Thyroid gland (tissue), 4 donors: ENCODE data around the gene LLPH. TPM values are rescaled to one million over a fixed set of nuclear protein-coding genes. Genes with fewer than 3 reads are reported as not detected.

ENCODE experiments used
- DNase-seq, 2 donors: peaks; one replicate each; pipeline ENCODE4 v3.0.0-alpha.2; 2019
- H3K27ac ChIP-seq, 3 donors: fragments of 200-600 bp; sonication (generic); 1 replicate in 2 of 3; 2 replicates in 1 of 3; pipeline ENCODE4 v1.5.1; 2016 to 2019; ENCODE audit warnings: mild to moderate bottlenecking in 1 of 3, moderate library complexity in 1 of 3
- H3K27me3 ChIP-seq: fragments of 200-600 bp; sonication (generic); one replicate; pipeline ENCODE4 v1.5.1; 2019
- H3K36me3 ChIP-seq, 2 donors: fragments of 200-600 bp; sonication (generic); one replicate each; pipeline ENCODE4 v1.5.1; 2016 to 2019
- H3K4me1 ChIP-seq, 2 donors: fragments of 200-600 bp; sonication (generic); one replicate each; pipeline ENCODE4 v1.5.1; 2017 to 2019
- H3K4me3 ChIP-seq, 3 donors: fragments of 200-600 bp; sonication (generic); replicated peaks in 1 of 3; 1 replicate in 2 of 3; 2 replicates in 1 of 3; pipeline ENCODE4 v1.5.1; 2016; ENCODE audit warnings: mild to moderate bottlenecking in 1 of 3
- H3K9me3 ChIP-seq: fragments of 200-600 bp; sonication (generic); one replicate; pipeline ENCODE4 v1.5.1; 2017
- POLR2A ChIP-seq, 2 donors: fragments of 450-650 bp; IDR thresholded peaks; one replicate each; pipeline ENCODE4 v1.6.1; 2017; ENCODE audit warnings: antibody characterized with exemption in 2 of 2, mild to moderate bottlenecking in 2 of 2, moderate library complexity in 1 of 2
- WGBS, 2 donors: methylation state at CpG; one replicate each; pipeline ENCODE4 v1.1.5; 2017; 5-methylcytosine and 5-hydroxymethylcytosine counted together
- intact Hi-C: fragments of 100-400 bp; cut with DNase I; formaldehyde crosslinking; loops from one replicate; pipeline ENCODE4 v1.15.1; 2023
- total RNA-seq, 4 donors: library from RNA; depleted of rRNA; stranded (reverse); fragments of >200 nt; gene quantifications; one replicate each; pipeline ENCODE4 v1.2.3, GENCODE V29; 2016
- TF ChIP-seq, protein P1 (sequence below), 6 experiments: fragments of 200-600 bp in 3 of 6; fragments of 450-650 bp in 3 of 6; sonication (generic) in 3 of 6; IDR thresholded peaks; one replicate each; pipeline ENCODE4 v1.5.1; 2016 to 2019; ENCODE audit warnings: antibody characterized with exemption in 6 of 6, mild to moderate bottlenecking in 2 of 6, inconsistent platforms in 1 of 6, moderate library complexity in 1 of 6

The LLPH gene
- total RNA-seq, 4 donors from 2014 or later: 4.5 to 15.0 (median 6.3) TPM

GRCh38 chr12:66169221-66170170, 38.9 kb upstream of the LLPH start, which contains the start of gene TMBIM4:
Gene TMBIM4 (minus strand): TSS chr12:66169996. CDS start chr12:66169951, 45 bp downstream.
- intact Hi-C loops: loop anchor here (10.0 kb wide), 1 partner anchor 125 kb away; no protein-coding TSS in a partner anchor
- TF ChIP-seq, protein P1, sequence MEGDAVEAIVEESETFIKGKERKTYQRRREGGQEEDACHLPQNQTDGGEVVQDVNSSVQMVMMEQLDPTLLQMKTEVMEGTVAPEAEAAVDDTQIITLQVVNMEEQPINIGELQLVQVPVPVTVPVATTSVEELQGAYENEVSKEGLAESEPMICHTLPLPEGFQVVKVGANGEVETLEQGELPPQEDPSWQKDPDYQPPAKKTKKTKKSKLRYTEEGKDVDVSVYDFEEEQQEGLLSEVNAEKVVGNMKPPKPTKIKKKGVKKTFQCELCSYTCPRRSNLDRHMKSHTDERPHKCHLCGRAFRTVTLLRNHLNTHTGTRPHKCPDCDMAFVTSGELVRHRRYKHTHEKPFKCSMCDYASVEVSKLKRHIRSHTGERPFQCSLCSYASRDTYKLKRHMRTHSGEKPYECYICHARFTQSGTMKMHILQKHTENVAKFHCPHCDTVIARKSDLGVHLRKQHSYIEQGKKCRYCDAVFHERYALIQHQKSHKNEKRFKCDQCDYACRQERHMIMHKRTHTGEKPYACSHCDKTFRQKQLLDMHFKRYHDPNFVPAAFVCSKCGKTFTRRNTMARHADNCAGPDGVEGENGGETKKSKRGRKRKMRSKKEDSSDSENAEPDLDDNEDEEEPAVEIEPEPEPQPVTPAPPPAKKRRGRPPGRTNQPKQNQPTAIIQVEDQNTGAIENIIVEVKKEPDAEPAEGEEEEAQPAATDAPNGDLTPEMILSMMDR (IDR thresholded peaks at IDR 0.05): peak in 3 of 6 experiments; percentile 14 to 38 (median 23)
- peak; percentile 3 to 68 for TF ChIP-seq POLR2A (IDR thresholded peaks at IDR 0.05)
- H3K27ac ChIP-seq: peak within 1 kb of the TSS; percentile 96 to 99 (median 96)
- WGBS, 2 donors: 0% methylated on average over 32 to 50 of the region's 67 CpGs
- no peaks in the 10 kb centered on the region for H3K36me3 ChIP-seq
- H3K4me3 ChIP-seq: peak within 1 kb of the TSS; percentile 49 to 83 (median 58)
- peak; percentile 80 to 86 for DNase-seq
- H3K9me3 ChIP-seq: no peaks in the 10 kb centered on the region
- peaks cover 9 to 13% of the 10 kb centered on the region in 2 donors for H3K4me1 ChIP-seq
- H3K27me3 ChIP-seq: no peaks in the 10 kb centered on the region

- 82 to 84% methylated on average over 8 of the region's 8 CpGs for WGBS, 2 donors
- H3K27ac ChIP-seq: peak overlapping the region; percentile 96 to 99 (median 96)
- H3K36me3 ChIP-seq: no peaks in the 10 kb centered on the region
- no peaks in the 10 kb centered on the region for H3K9me3 ChIP-seq
- TF ChIP-seq POLR2A (IDR thresholded peaks at IDR 0.05): no peak
- intact Hi-C loops: no loop called here
- no peaks in the 10 kb centered on the region for H3K27me3 ChIP-seq
- peaks cover 9 to 14% of the 10 kb centered on the region in 2 donors for H3K4me1 ChIP-seq
- no peak for DNase-seq
- H3K4me3 ChIP-seq: peak overlapping the region in 2 of 3 donors; percentile 58 to 83
Measured at GRCh38 chr12:66168410-66168809, 37.9 kb upstream of the LLPH start.

DNA sequence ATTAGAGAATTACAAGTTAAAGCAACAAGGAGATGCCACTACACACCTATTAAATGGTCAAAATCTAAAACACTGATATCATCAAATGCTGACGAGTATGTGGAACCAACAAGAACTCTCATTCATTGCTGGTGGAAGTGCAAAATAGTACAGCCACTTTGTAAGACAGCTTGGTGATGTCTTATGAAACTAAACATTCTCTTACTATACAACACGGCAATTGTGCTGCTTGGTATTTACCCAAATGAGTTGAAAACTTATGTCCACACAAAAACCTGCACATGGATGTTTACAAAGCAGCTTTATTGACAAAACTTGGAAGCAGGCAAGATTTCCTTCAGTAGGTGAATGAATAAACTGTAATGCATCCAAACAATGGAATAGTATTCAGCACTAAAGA, 36.0 kb upstream of the LLPH start:
- H3K27ac ChIP-seq: no peak overlapping the region
- DNase-seq: no peak
- H3K36me3 ChIP-seq: no peaks in the 10 kb centered on the region
- H3K27me3 ChIP-seq: no peaks in the 10 kb centered on the region
- peaks cover 19 to 28% of the 10 kb centered on the region in 2 donors for H3K4me1 ChIP-seq
- no peaks in the 10 kb centered on the region for H3K9me3 ChIP-seq
- WGBS, 2 donors: 93 to 95% methylated on average over 2 of the region's 2 CpGs
- intact Hi-C loops: no loop called here
- no peak for TF ChIP-seq POLR2A (IDR thresholded peaks at IDR 0.05)
- TF ChIP-seq, protein P1 (IDR thresholded peaks at IDR 0.05): no peak
- no peak overlapping the region for H3K4me3 ChIP-seq

DNA sequence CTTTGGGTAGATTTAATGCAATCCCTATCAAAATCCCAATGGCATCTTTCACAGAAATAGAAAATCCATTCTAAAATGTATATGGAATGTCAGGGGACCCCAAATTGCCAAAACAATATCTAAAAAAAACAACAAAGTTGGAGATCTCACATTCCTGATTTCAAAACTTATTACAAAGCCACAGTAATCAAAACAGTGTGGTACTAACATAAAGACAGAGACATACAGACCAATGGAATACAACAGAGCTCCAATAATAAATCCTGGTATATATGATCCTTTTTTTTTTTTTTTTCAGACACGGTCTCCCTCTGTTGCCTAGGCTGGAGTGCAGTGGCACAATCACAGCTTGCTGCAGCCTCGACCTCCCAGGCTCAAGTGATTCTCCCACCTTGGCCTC, 34.6 kb upstream of the LLPH start:
- intact Hi-C loops: no loop called here
- 96 to 97% methylated on average over 2 of the region's 2 CpGs for WGBS, 2 donors

GRCh38 chr12:66164349-66164821, 33.8 kb upstream of the LLPH start:
- TF ChIP-seq, protein P1 (IDR thresholded peaks at IDR 0.05): no peak
- TF ChIP-seq POLR2A (IDR thresholded peaks at IDR 0.05): no peak
- no peaks in the 10 kb centered on the region for H3K9me3 ChIP-seq
- H3K27me3 ChIP-seq: no peaks in the 10 kb centered on the region
- H3K4me3 ChIP-seq: no peak overlapping the region
- no peak for DNase-seq
- peaks cover 0 to 4% of the 10 kb centered on the region in 2 donors for H3K36me3 ChIP-seq
- WGBS, 2 donors: 88 to 90% methylated on average over 3 of the region's 3 CpGs
- intact Hi-C loops: no loop called here
- H3K27ac ChIP-seq: no peak overlapping the region
- peaks cover 21 to 28% of the 10 kb centered on the region in 2 donors for H3K4me1 ChIP-seq

More for the DNA sequence above, 34.6 kb upstream of the LLPH start:
- Histone ChIP-seq H3K9me3 (no peaks in the 10 kb centered on the region), H3K4me1 (peaks cover 21 to 28% of the 10 kb centered on the region in 2 donors), H3K4me3 (no peak overlapping the region), H3K27me3 (no peaks in the 10 kb centered on the region), H3K36me3 (peaks cover 0 to 4% of the 10 kb centered on the region in 2 donors), H3K27ac (no peak overlapping the region)
- no peak for DNase-seq
- TF ChIP-seq, protein P1 (IDR thresholded peaks at IDR 0.05): no peak
- TF ChIP-seq POLR2A (IDR thresholded peaks at IDR 0.05): no peak
